ENCODE results near the gene PPP2R5C.

GRCh38 chr14:101833045-101833444 lies 71.5 kb downstream of the PPP2R5C start:
- no peak for TF ChIP-seq CTCF (IDR thresholded peaks at IDR 0.05; ENCODE audit: poor library complexity, severe bottlenecking)
- no peak for TF ChIP-seq EP300 (conservative IDR thresholded peaks at IDR 0.05; ENCODE audit: poor library complexity, severe bottlenecking)
- TF ChIP-seq EZH2 (IDR thresholded peaks at IDR 0.05; ENCODE audit: borderline replicate concordance, insufficient read depth, low read length, poor library complexity, severe bottlenecking), result no peak
- no peak for TF ChIP-seq RAD21 (conservative IDR thresholded peaks at IDR 0.05)
- no peak for TF ChIP-seq REST (IDR thresholded peaks at IDR 0.05; ENCODE audit: borderline replicate concordance)
- TF ChIP-seq TAF1 (IDR thresholded peaks at IDR 0.05; ENCODE audit: low read depth), result no peak
